Erythroblast (primary cell): ENCODE results near the gene CFAP46.

Experiments used
- GATA1 ChIP-seq: IDR thresholded peaks from 2 replicates; pipeline ENCODE4 v1.6.1; 2011; ENCODE audit warnings: low read depth, mild to moderate bottlenecking, control low read depth, low read length, moderate library complexity
- POLR2A ChIP-seq: IDR thresholded peaks from 2 replicates; pipeline ENCODE4 v1.6.1; 2011; ENCODE audit warnings: mild to moderate bottlenecking, low read length

- TF ChIP-seq POLR2A (no peak), GATA1 (no peak)
These were observed 166.2 kb downstream of the CFAP46 start for GRCh38 chr10:132776186-132776585.
